HG02981 (cell line): ENCODE results near the gene NXF2.
"Not testable (repeated sequence)": the region's sequence is repeated elsewhere in the genome, so short reads cannot be mapped to it uniquely, and the experiment has no call there.

Source experiments
- ATAC-seq: cut with Tn5 transposase; IDR thresholded peaks from one replicate; pipeline ENCODE4 v1.9.1; 2021; ENCODE audit warnings: mild to moderate bottlenecking, moderate library complexity; ENCODE audit not compliant: unreplicated experiment

The NXF2 gene, protein sequence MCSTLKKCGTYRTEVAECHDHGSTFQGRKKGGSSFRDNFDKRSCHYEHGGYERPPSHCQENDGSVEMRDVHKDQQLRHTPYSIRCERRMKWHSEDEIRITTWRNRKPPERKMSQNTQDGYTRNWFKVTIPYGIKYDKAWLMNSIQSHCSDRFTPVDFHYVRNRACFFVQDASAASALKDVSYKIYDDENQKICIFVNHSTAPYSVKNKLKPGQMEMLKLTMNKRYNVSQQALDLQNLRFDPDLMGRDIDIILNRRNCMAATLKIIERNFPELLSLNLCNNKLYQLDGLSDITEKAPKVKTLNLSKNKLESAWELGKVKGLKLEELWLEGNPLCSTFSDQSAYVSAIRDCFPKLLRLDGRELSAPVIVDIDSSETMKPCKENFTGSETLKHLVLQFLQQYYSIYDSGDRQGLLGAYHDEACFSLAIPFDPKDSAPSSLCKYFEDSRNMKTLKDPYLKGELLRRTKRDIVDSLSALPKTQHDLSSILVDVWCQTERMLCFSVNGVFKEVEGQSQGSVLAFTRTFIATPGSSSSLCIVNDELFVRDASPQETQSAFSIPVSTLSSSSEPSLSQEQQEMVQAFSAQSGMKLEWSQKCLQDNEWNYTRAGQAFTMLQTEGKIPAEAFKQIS

DNA sequence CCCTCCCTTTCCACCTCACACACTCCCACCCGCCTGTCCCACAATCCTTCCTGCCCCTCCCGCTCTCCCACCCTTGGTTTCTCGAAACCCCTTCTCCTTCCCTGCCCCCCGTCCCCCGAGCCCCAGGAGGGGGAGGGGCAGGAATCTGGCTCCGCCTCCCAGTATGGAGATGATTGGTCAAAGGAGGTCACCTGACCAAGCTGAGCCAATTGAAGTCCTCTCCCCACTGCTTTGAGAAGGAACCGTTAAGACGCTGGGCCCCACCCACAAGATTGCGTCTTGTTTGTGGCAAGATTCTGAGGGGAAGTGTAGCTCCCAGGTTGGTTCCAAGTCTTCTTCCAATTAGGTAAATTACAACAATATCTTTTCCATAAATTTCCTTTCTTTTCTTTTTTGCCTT lies at the start of gene NXF2:
TSS of gene NXF2 (plus strand) at position 275 of the 400 bp plus-strand sequence. CDS start 59,912 bp downstream, outside the sequence.
- ATAC-seq, result not testable (repeated sequence)

DNA sequence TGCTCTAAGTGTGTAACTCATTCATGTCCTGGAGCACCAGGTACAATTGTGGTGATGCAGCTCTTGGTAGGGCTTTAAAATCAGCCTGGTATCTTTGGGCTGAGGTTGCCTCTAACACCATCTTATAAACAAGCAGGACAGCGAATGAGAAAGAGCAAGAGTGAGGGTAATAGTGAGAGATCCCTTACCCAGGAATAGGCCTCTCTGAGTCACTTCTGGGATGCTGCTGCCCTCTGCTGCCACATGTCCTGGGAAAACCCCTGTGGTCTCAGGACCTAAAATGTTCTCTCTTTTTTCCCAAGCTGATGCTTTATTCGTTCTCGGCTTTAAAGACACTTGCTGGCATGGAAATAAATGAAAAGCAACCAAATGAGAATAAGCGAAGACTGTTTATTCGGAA lies 39.0 kb upstream of the NXF2 start:
- not testable (repeated sequence) for ATAC-seq

GRCh38 chrX:102214986-102215385 lies 32.0 kb upstream of the NXF2 start, which contains the start of gene TCP11X1:
Gene TCP11X1 (plus strand): TSS chrX:102215301.
- not testable (repeated sequence) for ATAC-seq

DNA sequence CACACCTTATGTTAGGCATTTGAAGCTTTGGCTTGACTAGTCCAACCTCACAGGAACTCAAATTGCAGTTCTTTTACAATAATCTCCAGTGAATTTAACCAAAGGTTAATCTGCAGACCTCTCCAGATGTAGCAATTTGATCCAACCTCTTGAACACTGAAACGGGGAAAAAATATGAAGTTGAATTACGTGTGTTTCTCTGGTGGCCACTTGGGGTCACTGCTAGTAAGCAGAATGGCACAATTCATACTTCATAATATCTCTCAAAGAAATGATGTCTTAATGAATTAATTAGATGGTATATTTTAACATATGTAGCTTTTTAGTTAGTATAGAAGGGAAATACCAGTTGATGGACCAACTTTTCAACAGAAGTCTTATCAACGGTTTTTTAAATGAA lies 30.5 kb upstream of the NXF2 start:
- not testable (repeated sequence) for ATAC-seq

GRCh38 chrX:102235678-102236077 lies 11.3 kb upstream of the NXF2 start:
- not testable (repeated sequence) for ATAC-seq

DNA sequence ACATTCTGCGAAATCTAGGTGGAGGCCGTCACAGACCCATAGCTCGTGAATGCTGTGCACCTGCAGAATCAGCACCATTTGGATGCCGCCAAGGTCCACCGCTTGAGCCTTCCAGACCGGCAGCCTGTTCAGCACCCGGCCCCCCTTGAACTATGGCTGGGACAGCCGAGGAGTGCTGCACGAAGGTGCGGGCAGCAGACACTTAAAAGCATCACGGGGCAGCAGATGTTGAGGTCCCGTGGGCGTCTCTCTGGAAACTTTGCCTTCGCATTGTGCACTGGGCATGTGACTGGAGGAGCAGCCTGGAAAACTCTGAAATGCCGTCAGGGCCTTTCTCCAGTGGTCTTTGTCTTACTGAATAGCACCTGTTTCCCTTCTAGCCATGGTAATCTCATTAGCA lies 6.7 kb upstream of the NXF2 start:
- ATAC-seq, result not testable (repeated sequence)

DNA sequence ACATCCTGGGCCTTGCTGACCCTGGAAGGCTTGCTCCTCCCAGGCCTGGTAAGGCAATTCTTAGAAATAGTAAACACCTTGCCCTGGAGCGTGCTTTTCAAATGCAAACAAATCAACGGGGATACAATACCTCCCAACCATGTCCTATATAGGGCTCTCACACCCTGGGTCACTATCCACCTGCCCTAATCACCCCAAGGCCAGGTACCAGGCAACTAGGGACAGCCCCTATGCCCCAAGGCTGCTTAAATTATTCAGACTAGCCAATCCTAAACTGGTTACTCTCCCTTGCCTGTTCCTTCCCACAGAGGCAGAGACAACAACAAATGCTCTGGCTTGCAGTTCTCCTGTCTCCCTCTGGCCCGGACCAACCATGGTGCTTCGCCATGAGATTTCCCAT lies 25.3 kb downstream of the NXF2 start:
- ATAC-seq, result not testable (repeated sequence)

- no peak for ATAC-seq
Observed at GRCh38 chrX:102338162-102338561, 91.2 kb downstream of the NXF2 start.

DNA sequence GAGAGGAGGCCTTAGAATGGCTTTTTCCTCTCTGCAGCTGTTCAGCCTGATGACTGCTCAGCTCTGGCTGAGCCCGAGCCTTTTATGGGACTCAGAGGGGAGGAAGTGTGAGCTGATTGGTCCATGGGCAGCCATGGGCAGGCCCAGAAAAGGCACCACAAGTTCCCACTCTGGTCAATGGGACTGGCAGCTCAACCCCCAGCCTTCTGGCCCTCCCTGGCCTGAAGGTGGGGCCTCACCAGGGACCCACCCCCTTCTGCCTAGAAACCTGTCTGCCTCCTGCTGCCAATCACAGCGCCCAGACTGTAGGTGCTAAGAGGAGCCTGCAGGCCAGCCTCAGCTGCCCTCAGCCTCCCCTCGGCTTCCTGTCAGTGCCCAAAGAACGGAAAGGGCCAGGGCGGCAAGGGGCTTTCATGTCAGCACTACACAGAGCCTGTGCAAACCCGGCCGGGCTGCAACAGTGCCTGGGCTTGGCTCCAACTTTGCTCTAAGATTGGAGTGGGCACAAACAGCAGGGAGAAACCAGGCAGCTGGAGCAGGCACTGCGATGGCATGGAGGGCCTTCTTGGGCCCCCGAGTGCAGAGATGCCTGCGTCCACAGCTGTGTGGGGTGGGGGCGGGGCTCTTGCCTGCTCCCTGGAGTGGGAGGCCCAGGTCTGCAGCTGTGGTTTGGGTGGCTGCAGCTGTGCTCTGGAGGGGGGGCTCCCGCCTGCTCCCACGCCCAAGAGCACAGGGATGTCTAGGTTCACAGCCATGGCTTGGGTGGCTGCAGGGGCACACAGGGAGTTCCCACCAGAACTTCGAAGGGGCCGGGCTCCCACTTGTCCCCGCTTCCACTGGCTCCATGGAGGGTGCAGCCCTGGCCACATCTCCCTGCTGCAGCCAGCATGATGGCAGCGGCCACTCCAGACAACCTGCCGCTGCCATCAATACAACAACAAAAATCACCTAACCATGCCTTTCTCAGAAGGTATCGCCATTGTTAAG lies 92.6 kb downstream of the NXF2 start:
- ATAC-seq, result no peak

GRCh38 chrX:102341867-102342266 lies 94.9 kb downstream of the NXF2 start:
- ATAC-seq, result no peak

DNA sequence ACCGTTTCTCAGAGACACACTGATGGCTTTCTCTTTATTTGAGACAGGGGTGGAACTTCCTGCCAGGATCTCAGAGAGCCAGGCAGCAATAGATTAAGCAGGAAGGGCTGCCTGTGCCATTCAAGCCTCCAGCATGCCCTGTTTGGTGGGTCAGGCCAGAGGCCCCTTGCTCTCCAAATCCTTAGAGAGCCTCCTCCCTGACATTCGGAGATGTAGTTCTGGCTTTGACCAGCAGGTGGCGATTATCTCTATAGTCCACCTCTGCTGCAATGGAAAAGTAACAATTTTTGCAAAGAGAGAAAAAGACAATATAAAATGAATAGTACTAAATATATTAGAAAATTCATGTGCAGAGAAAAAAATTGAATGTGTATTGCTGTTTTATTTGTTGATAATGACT lies 98.9 kb downstream of the NXF2 start:
- no peak for ATAC-seq
